Measurements from ENCODE around the gene SARNP.

GRCh38 chr12:55737581-55738122 lies 79.9 kb downstream of the SARNP start:
- TF ChIP-seq CTCF (IDR thresholded peaks at IDR 0.05): no peak
- no peak for TF ChIP-seq POLR2A (IDR thresholded peaks at IDR 0.05)
